HG03039 (cell line): Measurements from ENCODE around the gene OPN1LW.
"Not testable (repeated sequence)": the region's sequence is repeated elsewhere in the genome, so short reads cannot be mapped to it uniquely, and the experiment has no call there.

Source experiments
- ATAC-seq: cut with Tn5 transposase; IDR thresholded peaks from one replicate; pipeline ENCODE4 v1.9.1; 2021; ENCODE audit warnings: mild to moderate bottlenecking, moderate library complexity; ENCODE audit not compliant: unreplicated experiment

OPN1LW gene

GRCh38 chrX:154144010-154144409, at the start of gene OPN1LW:
Gene OPN1LW, plus strand, starts transcription at chrX:154144243. Its CDS starts 41 bp downstream, at chrX:154144284.
- ATAC-seq = not testable (repeated sequence)

GRCh38 chrX:154094833-154095232, 49.2 kb upstream of the OPN1LW start:
- ATAC-seq = no peak

GRCh38 chrX:154096140-154097002, 47.7 kb upstream of the OPN1LW start:
- no peak for ATAC-seq

GRCh38 chrX:154097003-154097588, 46.9 kb upstream of the OPN1LW start:
- ATAC-seq = peak; percentile 37

GRCh38 chrX:154097589-154098541, 46.2 kb upstream of the OPN1LW start, which contains the start of gene MECP2:
Gene MECP2, minus strand, starts transcription at chrX:154097717.
- ATAC-seq = peak; percentile 88

- ATAC-seq = no peak
These were observed 45.5 kb upstream of the OPN1LW start for GRCh38 chrX:154098551-154098950.

GRCh38 chrX:154113729-154114128, 30.3 kb upstream of the OPN1LW start:
- no peak for ATAC-seq

GRCh38 chrX:154114652-154115051, 29.4 kb upstream of the OPN1LW start:
- no peak for ATAC-seq

GRCh38 chrX:154115071-154115470, 29.0 kb upstream of the OPN1LW start:
- ATAC-seq = no peak

GRCh38 chrX:154115750-154116149, 28.3 kb upstream of the OPN1LW start:
- no peak for ATAC-seq

GRCh38 chrX:154116426-154117211, 27.4 kb upstream of the OPN1LW start:
- ATAC-seq = no peak

- ATAC-seq = no peak
These were observed 26.5 kb upstream of the OPN1LW start for GRCh38 chrX:154117566-154117965.

- ATAC-seq = no peak
These were observed 23.5 kb upstream of the OPN1LW start for GRCh38 chrX:154120567-154120966.

- no peak for ATAC-seq
These were observed 22.8 kb upstream of the OPN1LW start for GRCh38 chrX:154121207-154121606.

GRCh38 chrX:154121961-154122360, 22.1 kb upstream of the OPN1LW start:
- no peak for ATAC-seq

- ATAC-seq = no peak
These were observed 20.5 kb upstream of the OPN1LW start for GRCh38 chrX:154123241-154124219.

GRCh38 chrX:154125391-154126040, 18.5 kb upstream of the OPN1LW start:
- ATAC-seq = no peak

- ATAC-seq = no peak
These were observed 17.9 kb upstream of the OPN1LW start for GRCh38 chrX:154126101-154126500.

GRCh38 chrX:154131955-154132354, 12.1 kb upstream of the OPN1LW start:
- no peak for ATAC-seq
